ENCODE measurements around the gene UGT3A2. TPM values are rescaled to one million over a fixed set of nuclear protein-coding genes. Genes with fewer than 3 reads are reported as not detected.

The UGT3A2 gene
- total and polyA plus RNA-seq, 2 experiments from 2014 or later = 17.2 to 27.0 TPM

- TF ChIP-seq, protein P1, sequence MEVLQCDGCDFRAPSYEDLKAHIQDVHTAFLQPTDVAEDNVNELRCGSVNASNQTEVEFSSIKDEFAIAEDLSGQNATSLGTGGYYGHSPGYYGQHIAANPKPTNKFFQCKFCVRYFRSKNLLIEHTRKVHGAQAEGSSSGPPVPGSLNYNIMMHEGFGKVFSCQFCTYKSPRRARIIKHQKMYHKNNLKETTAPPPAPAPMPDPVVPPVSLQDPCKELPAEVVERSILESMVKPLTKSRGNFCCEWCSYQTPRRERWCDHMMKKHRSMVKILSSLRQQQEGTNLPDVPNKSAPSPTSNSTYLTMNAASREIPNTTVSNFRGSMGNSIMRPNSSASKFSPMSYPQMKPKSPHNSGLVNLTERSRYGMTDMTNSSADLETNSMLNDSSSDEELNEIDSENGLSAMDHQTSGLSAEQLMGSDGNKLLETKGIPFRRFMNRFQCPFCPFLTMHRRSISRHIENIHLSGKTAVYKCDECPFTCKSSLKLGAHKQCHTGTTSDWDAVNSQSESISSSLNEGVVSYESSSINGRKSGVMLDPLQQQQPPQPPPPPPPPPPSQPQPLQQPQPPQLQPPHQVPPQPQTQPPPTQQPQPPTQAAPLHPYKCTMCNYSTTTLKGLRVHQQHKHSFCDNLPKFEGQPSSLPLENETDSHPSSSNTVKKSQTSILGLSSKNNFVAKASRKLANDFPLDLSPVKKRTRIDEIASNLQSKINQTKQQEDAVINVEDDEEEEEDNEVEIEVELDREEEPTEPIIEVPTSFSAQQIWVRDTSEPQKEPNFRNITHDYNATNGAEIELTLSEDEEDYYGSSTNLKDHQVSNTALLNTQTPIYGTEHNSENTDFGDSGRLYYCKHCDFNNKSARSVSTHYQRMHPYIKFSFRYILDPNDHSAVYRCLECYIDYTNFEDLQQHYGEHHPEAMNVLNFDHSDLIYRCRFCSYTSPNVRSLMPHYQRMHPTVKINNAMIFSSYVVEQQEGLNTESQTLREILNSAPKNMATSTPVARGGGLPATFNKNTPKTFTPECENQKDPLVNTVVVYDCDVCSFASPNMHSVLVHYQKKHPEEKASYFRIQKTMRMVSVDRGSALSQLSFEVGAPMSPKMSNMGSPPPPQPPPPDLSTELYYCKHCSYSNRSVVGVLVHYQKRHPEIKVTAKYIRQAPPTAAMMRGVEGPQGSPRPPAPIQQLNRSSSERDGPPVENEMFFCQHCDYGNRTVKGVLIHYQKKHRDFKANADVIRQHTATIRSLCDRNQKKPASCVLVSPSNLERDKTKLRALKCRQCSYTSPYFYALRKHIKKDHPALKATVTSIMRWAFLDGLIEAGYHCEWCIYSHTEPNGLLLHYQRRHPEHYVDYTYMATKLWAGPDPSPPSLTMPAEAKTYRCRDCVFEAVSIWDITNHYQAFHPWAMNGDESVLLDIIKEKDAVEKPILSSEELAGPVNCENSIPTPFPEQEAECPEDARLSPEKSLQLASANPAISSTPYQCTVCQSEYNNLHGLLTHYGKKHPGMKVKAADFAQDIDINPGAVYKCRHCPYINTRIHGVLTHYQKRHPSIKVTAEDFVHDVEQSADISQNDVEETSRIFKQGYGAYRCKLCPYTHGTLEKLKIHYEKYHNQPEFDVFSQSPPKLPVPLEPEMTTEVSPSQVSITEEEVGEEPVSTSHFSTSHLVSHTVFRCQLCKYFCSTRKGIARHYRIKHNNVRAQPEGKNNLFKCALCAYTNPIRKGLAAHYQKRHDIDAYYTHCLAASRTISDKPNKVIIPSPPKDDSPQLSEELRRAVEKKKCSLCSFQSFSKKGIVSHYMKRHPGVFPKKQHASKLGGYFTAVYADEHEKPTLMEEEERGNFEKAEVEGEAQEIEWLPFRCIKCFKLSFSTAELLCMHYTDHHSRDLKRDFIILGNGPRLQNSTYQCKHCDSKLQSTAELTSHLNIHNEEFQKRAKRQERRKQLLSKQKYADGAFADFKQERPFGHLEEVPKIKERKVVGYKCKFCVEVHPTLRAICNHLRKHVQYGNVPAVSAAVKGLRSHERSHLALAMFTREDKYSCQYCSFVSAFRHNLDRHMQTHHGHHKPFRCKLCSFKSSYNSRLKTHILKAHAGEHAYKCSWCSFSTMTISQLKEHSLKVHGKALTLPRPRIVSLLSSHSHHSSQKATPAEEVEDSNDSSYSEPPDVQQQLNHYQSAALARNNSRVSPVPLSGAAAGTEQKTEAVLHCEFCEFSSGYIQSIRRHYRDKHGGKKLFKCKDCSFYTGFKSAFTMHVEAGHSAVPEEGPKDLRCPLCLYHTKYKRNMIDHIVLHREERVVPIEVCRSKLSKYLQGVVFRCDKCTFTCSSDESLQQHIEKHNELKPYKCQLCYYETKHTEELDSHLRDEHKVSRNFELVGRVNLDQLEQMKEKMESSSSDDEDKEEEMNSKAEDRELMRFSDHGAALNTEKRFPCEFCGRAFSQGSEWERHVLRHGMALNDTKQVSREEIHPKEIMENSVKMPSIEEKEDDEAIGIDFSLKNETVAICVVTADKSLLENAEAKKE (CRISPR knock-in tag; IDR thresholded peaks at IDR 0.05) = no peak
- TF ChIP-seq ETS1 (IDR thresholded peaks at IDR 0.05) = no peak
Observed at GRCh38 chr5:36096486-36096885, 29.8 kb upstream of the UGT3A2 start (continued).

DNA sequence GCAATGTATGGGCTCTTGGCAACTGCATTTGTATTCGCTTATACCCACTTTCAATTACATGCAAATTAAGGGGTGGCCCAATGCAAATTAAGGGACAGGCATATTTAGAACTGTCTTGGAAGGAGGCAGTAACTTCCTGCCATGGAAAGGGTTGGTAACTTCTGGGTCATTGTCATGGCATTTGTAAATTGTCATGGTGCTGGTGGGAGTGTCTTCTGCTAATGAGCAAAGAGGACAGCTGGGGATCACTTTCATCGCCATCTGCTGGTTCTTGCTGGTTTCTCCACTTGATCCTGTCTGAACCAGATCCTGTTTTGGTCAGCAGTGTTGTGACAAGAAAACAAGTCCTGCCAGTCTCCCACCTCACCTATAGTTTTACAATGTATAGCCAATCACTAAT lies 23.3 kb upstream of the UGT3A2 start:
- Histone ChIP-seq H3K4me2 (no peak overlapping the region), H3K79me2 (replicated peaks; ENCODE audit: insufficient read depth) (no peaks in the 10 kb centered on the region), H4K20me1 (replicated peaks; ENCODE audit: insufficient read depth) (no peaks in the 10 kb centered on the region), H3K27ac (ENCODE audit: low read depth) (peak overlapping the region; percentile 51), H3K9me2 (ENCODE audit: insufficient read depth) (no peaks in the 10 kb centered on the region), H2AFZ (no peak overlapping the region), H3K4me3 (no peak overlapping the region), H3K4me1 (ENCODE audit: insufficient read depth) (0 out of 2 replicates have a peak, but pooled peaks cover 4% of the 10 kb centered on the region), H3F3A (replicated peaks; ENCODE audit: low read depth) (no peaks in the 10 kb centered on the region), H3K27me3 (ENCODE audit: insufficient read depth) (no peaks in the 10 kb centered on the region), H3K36me3 (ENCODE audit: insufficient read depth) (no peaks in the 10 kb centered on the region)
- DNase-seq (ENCODE audit: low spot score) (peak; percentile 87), ATAC-seq (peak; percentile 97)
- H3K4me3 Mint-ChIP-seq = no peak overlapping the region
- H3K9me3 Mint-ChIP-seq = peaks cover 2% of the 10 kb centered on the region; the same call in 2 of the 3 replicates
- peak overlapping the region; percentile 90 for H3K27ac Mint-ChIP-seq
- no peaks in the 10 kb centered on the region for H3K27me3 Mint-ChIP-seq (ENCODE audit: insufficient read depth, low read depth, poor library complexity)
- H3K36me3 Mint-ChIP-seq (ENCODE audit: low read depth) = no peaks in the 10 kb centered on the region
- peaks cover 10% of the 10 kb centered on the region; the same call in 2 of the 3 replicates for H3K4me1 Mint-ChIP-seq
- TF ChIP-seq ETS1 (IDR thresholded peaks at IDR 0.05) (no peak), NANOG (IDR thresholded peaks at IDR 0.05; ENCODE audit: borderline replicate concordance) (no peak), EZH2phosphoT487 (IDR thresholded peaks at IDR 0.05; ENCODE audit: unreplicated experiment) (no peak), ZNF114 (CRISPR knock-in tag; IDR thresholded peaks at IDR 0.05) (0 out of 2 replicates have a peak, but pooled peaks have one; percentile 77), JUNB (IDR thresholded peaks at IDR 0.05; ENCODE audit: unreplicated experiment) (no peak)
- TF ChIP-seq, protein P2, sequence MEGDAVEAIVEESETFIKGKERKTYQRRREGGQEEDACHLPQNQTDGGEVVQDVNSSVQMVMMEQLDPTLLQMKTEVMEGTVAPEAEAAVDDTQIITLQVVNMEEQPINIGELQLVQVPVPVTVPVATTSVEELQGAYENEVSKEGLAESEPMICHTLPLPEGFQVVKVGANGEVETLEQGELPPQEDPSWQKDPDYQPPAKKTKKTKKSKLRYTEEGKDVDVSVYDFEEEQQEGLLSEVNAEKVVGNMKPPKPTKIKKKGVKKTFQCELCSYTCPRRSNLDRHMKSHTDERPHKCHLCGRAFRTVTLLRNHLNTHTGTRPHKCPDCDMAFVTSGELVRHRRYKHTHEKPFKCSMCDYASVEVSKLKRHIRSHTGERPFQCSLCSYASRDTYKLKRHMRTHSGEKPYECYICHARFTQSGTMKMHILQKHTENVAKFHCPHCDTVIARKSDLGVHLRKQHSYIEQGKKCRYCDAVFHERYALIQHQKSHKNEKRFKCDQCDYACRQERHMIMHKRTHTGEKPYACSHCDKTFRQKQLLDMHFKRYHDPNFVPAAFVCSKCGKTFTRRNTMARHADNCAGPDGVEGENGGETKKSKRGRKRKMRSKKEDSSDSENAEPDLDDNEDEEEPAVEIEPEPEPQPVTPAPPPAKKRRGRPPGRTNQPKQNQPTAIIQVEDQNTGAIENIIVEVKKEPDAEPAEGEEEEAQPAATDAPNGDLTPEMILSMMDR (conservative IDR thresholded peaks at IDR 0.05; ENCODE audit: low read depth in 2 of 2) = peak; percentile 62 to 76
